ENCODE measurements around the gene TSKS. TPM values are rescaled to one million over a fixed set of nuclear protein-coding genes. Genes with fewer than 3 reads are reported as not detected.
"Not testable (repeated sequence)": the region's sequence is repeated elsewhere in the genome, so short reads cannot be mapped to it uniquely, and the experiment has no call there.

The TSKS gene
- total RNA-seq, 1 donor from 2014 or later = 0.30 TPM

DNA sequence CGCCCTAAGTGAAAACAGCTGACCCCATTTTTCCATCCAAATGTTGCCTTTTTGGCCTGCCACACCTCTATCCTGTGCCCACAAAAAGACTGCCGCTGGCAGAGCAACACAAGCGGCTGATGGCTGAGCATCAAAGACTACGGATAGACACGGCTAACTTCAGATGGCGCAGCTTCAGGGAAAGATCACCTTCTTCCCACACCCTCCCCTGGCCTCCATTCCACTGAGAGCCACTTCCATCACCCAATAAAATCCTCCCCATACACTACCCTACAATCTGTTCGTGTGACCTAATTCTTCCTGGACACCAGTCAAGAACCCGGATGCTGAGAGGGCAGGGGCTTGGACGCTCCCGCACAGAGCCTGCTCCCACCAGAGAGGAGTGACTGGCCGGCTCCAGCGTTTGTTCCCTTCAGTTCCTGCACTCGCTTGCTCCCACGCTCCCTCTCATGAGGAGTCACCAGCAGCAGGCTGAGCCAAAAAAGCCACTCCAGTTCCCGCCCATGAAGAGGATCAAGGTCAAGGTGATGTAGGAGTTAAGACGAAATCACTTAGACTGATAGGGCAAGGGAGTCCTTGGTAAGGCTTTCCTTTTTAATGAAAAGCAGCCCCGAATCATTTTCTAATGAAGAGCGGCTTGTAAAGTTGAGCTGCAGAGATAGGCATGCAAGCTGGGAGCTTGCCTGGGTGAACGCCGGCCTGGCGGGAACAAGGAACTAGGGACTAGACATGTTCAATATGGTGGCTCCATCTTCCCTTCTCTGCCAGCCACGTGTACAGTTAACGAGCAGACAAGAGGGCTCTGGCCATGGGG lies 35.7 kb downstream of the TSKS start:
- DNase-seq (ENCODE audit: low spot score) = no peak

DNA sequence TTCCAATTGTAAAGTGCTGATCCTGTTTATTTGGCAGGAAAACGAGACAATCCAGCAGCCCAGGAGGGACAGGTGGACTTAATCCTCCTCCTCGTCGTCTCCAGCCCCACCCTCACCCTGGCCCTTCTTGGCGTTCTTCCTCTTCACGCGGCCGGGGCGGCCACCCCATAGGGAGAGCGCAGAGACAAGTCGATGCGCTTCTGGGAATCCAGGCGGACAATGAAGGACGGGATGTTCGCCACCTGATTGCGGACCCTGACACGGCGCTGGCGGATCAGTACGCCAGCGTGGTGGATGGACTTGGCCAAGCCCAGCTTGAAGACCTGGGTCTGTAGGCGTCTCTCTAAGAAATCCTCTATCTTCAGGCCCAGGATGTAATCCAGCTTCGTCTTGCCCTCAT lies 43.7 kb downstream of the TSKS start:
- DNase-seq (ENCODE audit: low spot score); ATAC-seq: not testable (repeated sequence)

More for the DNA sequence above, 35.7 kb downstream of the TSKS start:
- peak; percentile 48 for ATAC-seq

DNA sequence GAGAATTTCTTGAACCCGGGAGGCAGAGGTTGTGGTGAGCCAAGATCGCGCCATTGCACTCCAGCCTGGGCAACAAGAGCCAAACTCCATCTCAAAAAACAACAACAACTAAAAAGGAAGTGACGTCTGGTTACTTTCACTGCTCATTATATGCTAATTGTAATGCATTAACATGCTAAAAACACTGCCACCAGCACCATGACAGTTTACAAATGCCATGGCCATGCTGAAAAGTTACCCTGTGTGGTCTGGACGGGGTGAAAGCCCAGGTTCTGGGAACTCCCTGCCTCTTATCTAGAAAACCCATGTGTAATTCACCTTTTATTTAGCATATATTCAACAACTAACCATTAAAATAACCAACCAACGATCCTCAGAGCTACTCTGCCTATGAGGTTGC lies 44.1 kb downstream of the TSKS start:
- DNase-seq (ENCODE audit: low spot score) (no peak), ATAC-seq (no peak)

DNA sequence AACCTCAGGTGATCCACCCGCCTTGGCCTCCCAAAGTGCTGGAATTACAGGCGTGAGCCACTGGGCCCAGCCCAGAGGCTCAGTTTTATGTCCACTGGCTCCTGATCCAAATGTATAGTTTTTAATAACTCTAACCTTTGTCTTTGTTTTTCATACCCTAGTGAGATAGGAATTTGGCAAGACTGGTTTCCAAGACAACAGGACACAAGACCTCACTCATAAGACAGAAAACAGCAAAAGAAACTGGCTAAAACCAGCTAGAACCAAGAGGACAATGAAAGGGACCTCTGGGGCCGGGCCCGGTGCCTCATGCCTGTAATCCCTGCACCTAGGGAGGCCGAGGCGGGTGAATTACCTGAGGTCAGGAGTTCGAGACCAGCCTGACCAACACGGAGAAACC lies 44.6 kb downstream of the TSKS start:
- no peak for DNase-seq (ENCODE audit: low spot score)
- no peak for ATAC-seq

DNA sequence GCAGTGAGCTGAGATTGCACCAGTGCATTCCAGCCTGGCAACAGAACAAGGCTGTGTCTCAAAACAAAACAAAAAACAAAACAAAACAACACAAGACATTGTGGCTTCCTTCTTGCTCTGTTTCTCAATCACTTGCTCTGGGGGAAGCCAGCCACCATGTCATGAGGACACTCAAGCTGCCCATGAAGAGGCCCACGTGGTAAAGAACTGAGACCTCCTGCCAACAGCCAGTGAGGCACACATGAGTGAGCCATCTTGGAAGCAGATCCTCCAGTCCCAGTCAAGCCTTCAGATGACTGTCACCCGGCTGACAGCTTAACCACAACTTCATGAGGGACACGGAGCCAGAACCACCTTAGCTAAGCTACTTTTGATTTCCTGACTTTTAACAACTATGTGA lies 47.0 kb downstream of the TSKS start:
- no peak for ATAC-seq
- no peak for DNase-seq (ENCODE audit: low spot score)

DNA sequence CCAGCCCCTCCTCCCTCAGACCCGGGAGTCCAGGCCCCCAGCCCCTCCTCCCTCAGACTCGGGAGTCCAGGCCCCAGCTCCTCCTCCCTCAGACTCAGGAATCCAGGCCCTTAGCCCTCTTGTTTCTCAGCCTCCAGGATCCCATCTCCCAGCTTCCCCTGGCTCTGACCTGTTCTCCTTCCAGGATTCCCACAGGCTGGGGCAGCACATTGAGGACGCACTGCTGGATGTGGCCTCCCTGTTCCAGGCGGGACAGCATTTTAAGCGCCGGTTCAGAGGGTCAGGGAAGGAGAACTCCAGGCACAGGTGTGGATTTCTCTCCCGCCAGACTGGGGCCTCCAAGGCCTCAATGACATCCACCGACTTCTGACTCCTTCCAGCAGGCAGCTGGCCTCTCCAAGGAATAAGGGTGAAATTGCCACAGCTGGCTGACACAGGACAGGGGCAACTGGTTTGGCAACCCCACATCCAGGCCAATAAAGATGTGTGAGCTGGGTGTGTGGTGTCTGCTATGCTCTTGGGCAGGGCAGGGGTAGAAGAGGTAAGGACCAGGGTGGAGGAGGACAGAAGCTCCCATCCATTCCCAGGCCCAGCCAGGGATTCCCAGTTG lies 49.8 kb downstream of the TSKS start:
- DNase-seq (ENCODE audit: low spot score) (no peak), ATAC-seq (no peak)

DNA sequence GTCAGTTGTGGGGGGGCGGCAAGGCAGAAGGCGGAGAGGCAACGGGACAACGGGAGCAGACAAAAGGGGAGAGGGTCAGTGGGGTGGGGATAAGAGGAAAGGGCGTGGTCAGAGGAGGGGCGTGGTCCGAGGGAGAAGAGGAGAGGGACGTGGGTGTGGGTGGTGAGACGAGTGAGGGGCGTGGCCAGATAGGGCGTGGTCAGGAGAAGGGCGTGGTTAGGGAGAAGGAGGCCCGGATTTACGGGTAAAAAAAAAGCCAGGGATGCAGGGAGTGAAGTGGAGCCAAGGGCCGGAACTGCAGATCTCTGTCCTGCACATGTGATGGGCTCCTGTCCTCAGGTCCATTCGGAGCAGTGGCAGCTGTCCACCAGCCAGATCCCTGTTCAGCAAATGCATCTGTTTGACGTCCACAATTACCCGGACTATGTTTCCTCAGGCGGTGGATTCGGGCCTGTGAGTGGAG lies 50.7 kb downstream of the TSKS start:
- DNase-seq (ENCODE audit: low spot score) (no peak), ATAC-seq (no peak)

DNA sequence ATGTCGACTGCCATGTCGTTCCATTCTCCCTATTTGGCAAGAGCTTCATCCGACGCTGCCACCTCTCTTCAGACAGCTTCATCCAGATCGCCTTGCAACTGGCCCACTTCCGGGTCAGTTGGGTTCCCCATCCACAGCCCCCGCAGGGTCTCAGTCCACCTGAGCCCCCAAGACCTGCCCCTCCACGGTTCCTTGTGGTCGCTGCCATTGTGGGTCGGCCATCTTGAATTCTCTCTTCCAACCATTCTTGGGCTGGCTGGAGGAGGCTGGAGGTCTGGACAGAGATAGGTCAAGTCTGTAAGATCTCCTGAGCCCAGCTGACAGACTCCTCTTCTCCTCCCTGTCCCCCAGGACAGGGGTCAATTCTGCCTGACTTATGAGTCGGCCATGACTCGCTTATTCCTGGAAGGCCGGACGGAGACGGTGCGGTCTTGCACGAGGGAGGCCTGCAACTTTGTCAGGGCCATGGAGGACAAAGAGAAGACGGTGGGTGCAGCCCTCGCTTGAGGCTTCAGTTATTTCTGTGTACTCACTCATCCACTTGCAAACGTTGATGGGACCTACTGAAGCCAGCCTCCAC lies 52.6 kb downstream of the TSKS start:
- ATAC-seq (no peak), DNase-seq (ENCODE audit: low spot score) (no peak)

DNA sequence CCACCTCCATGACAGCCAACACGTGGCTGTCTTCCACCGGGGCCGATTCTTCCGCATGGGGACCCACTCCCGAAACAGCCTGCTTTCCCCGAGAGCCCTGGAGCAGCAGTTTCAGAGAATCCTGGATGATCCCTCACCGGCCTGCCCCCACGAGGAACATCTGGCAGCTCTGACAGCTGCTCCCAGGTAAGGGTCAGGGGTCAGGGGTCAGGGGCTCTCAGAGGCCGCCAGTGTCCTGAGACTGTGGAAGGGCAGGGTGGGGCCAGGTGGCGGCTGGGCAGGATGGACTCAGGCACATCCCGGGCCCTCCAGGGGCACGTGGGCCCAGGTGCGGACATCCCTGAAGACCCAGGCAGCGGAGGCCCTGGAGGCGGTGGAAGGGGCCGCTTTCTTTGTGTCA lies 57.2 kb downstream of the TSKS start:
- ATAC-seq (no peak), DNase-seq (ENCODE audit: low spot score) (no peak)

DNA sequence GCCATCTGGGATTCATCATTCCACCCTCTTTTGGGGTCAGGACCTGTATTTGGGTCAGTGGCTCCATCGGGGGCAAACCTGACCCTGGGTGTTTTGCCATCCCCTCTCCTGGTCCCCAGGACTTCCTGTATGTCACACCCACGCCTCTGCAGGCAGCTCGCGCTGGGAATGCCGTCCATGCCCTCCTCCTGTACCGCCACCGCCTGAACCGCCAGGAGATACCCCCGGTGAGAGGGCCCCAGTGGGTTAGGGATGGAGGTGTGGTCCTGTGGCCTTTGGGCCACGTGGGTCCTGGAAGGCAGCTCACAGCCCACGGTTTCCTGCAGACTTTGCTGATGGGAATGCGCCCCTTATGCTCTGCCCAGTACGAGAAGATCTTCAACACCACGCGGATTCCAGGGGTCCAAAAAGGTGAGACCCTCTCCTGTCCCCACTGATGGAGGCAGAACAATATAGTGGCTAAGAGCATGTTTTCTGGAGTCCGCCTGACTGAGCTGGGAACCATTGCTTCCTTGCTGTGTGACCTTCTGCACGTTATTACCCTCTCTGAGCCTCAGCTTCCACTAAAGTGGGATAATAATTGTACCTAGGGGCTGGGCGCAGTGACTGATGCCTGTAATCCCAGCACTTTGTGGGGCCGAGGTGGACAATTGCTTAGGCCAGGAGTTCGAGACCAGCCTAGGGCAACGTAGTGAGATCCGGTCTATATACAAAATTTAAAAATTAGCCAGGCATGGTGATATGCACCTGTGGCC lies 58.0 kb downstream of the TSKS start:
- no peak for ATAC-seq
- no peak for DNase-seq (ENCODE audit: low spot score)

DNA sequence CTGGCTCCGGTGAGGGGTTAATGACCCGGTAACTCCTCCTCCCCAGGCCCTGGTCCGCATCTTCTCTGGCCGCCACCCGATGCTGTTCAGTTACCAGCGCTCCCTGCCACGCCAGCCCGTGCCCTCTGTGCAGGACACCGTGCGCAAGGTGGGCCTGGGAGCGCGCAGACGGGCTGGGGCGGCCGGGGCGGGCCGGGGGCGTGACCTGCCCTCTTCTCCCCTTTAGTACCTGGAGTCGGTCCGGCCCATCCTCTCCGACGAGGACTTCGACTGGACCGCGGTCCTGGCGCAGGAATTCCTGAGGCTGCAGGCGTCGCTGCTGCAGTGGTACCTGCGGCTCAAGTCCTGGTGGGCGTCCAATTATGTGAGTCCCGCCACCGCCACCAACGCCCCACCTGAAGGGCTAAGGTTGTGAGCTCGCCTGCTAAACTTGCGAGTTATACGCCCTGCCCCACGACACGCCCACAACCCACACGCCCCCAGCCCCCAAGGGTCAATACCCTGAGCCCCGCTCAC lies 61.8 kb downstream of the TSKS start:
- ATAC-seq (peak; percentile 39), DNase-seq (ENCODE audit: low spot score) (no peak)

DNA sequence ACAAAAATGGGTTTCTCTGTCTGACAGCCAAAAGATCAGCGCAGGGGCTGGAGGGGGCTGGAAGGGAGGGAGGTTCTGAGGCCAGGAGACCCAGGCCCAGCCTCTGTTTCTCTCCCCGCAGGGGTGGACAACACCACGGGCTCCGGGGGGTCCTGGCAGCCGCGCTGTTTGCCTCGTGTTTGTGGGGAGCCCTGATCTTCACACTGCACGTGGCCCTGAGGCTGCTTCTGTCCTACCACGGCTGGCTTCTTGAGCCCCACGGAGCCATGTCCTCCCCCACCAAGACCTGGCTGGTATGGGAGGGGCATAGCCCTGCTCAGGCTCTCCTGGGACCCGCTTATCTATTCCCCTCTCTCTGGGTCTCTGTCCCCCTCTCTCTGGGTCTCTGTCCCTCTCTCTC lies 62.5 kb downstream of the TSKS start:
- ATAC-seq = peak; percentile 28
- no peak for DNase-seq (ENCODE audit: low spot score)

DNA sequence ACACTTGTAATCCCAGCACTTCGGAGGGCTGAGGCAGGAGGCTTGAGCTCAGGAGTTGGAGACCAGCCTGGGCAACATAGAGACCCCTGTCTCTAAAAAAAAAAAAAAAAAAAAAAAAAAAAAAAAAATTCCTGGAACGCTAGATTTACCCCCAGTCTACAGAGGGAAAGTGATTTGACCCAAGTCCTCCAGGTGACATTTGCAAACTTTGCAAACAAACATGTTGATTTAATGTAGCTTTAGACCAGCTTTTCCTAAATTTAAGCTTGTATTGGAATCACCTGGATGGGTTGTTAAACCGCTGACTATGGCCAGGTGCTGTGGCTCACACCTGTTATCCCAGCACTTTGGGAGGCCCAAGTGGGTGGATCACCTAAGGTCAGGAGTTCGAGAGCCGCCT lies 63.7 kb downstream of the TSKS start:
- ATAC-seq (no peak), DNase-seq (ENCODE audit: low spot score) (no peak)

DNA sequence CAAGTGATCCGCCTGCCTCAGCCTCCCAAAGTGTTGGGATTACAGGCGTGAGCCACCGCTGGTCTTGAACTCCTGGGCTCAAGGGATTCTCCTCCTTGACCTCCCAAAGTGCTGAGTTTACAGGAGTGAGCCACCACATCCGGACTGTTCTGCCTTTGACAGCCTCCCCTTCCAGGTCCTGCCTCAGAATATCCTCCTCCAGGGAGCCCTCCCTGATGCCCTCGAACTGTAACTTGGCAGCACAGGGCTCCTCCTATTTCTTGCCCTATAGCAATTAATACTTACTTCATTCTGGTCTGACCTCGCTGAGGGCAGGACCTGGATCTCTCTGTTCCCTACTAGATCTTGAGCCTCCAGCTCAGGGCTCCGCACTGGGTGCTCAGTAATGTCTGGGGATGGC lies 66.2 kb downstream of the TSKS start:
- no peak for DNase-seq (ENCODE audit: low spot score)
- ATAC-seq = no peak

DNA sequence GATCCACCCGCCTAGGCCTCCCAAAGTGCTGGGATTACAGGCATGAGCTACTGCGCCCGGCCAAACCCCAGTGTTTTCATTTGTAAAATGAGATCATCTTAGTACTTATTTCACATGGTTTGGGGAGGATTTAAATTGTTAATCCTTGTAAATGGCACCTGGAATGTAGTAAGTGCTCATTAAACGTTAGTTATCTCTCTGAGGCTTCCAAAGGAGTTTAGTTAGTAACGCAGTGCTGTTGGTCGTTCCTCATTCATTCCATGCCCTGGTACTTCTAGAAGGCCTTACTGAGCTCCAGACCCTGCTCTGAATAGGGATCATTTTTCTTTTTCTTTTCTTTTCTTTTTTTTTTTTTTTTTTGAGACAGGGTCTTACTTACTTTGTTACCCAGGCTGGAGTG lies 67.0 kb downstream of the TSKS start:
- ATAC-seq (no peak), DNase-seq (ENCODE audit: low spot score) (no peak)

DNA sequence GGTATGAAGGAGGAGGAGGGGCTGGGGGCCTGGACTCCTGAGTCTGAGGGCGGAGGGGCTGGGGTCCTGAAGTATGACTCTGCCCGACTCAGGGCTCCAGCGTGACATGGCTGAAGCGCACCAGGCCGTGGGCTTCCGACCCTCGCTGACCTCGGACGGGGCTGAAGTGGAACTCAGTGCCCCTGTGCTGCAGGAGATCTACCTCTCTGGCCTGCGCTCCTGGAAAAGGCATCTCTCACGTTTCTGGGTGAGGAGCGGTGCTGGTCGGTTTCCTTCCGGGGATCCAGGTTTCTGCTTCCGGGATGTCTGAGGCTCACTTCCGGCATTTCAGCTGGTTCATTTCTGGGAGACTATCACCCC lies 71.0 kb downstream of the TSKS start:
- ATAC-seq = no peak
- DNase-seq (ENCODE audit: low spot score) = no peak

DNA sequence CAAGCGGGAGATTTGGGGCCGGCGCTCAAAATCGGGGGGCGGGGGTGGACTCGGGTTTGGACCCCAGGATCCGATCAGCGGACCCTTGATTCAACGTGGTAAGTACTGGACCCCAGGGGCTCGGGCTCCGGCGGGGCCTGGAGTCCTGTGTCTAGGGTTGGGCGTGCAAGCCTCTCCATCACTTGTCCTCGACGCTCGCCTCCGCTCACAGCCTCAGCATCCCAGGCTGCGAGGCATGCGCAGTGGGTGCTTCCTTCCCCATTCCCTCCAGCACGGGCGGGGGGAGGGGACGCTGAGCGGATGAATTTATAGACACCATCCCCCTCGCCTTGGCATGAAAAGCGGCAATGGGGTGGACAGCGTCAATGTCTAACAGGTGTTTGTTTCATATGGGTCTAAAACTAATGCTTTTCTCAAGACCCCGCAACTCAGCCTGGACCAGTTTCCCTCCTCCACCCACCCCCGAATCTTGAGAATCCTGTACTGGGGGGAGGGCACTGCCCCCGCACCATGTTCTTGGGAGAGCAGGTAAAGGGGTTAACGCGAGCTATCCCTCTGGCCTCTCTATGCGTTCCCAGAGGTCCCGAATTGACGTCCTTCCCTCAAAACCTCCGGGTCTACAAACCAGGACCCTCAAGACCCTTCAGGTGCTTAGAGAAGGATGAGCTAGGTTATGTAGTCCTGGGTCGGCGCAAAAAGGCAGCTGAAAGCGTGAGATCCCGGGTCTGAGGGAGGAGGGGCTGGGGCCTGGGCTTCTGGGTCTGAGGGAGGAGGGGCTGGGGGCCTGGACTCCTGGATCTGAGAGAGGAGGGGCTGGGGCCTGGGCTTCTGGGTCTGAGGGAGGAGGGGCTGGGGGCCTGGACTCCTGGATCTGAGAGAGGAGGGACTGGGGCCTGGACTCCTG lies 71.6 kb downstream of the TSKS start:
- ATAC-seq (peak; percentile 13), DNase-seq (ENCODE audit: low spot score) (no peak)

DNA sequence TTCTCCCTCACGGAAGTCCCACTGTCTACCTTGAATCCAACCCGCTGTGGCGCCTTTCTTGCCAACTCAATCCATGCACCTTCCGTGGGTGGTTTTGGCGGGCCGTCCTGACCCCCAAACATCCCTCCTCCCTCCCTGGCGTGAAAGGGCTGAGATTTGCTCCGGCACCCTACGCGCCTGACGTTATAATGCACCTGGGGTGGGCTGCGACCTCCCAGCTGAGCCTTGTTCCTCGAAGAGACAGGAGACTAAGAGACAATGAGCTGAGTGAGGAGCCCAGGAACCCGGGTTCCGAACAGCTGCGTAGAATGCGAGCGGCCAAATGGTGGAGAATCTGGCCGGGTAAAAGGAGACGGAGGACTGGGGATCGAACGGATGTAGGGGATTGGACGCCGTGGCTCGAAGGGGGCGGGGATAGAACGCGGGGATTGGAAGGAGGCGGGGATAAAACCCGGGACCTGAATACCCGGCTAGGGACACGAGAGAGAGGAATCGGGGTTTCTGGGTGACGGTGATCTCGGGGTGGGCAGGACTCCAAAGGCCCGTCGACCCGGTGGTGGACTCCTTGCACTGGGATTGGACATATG lies 72.4 kb downstream of the TSKS start, which contains the start of gene CPT1C:
Gene CPT1C, plus strand, starts transcription at position 461 of the 587 bp plus-strand sequence. CDS start 1,137 bp downstream, outside the sequence.
- peak; percentile 73 for ATAC-seq

DNA sequence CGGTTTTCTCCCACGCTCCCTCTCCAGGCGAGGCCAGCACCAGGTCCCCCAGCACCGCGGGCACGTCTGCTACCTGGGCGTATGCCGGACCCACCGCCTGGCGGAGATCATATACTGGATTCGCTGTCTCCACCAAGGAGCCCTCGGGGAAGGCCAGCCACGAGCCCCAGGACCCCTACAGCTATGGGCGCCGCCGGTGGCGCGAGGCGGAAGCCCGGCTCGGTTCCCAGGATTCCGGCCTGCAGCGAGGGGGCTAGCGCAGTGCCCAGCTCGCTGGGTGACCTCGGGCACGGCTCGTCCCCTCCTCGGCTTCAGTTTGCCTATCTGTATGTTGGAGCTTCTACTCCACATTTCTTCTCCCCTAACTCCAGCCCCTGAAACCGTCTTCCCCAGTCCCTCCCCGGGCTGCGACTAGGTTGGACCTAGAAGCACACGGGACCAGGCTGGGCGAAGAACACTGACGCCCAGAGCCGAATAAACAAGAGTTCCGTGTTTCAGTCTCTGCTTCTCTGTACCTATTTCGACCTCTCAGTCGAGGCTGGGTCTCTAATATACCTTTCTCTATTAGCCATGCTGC lies 72.9 kb downstream of the TSKS start:
- ATAC-seq (peak; percentile 51), DNase-seq (ENCODE audit: low spot score) (no peak)

More for the DNA sequence above, 72.4 kb downstream of the TSKS start, which contains the start of gene CPT1C:
- DNase-seq (ENCODE audit: low spot score) = peak; percentile 64

Measured in left lobe of liver (tissue), 2 donors.